GM12878 (cell line): ENCODE measurements around the gene RHOBTB1. TPM values are rescaled to one million over a fixed set of nuclear protein-coding genes. Genes with fewer than 3 reads are reported as not detected.

Source experiments
- ATAC-seq: fragments of 200-7000 bp; cut with Tn5 transposase; 3 replicates; pipeline ENCODE4 v1.9.1; 2020; ENCODE audit warnings: mild to moderate bottlenecking, moderate library complexity
- BruUV-seq: library from RNA; stranded (reverse); fragments of 400-500 nt; replicated peaks from 2 replicates; lab custom pipeline; 2021; lab: Mats Ljungman, UMichigan
- CTCF ChIA-PET: fragments of 300-600 bp; sonication (Branson Sonifier 250); formaldehyde crosslinking; extraction: SDS; loops from one replicate; lab custom pipeline; 2021; ENCODE audit warnings: inconsistent platforms; lab: Yijun Ruan, JAX
- POLR2A ChIA-PET: fragments of 350-600 bp; formaldehyde crosslinking; extraction: SDS; loops from one replicate; lab custom pipeline; 2021; ENCODE audit warnings: inconsistent platforms; lab: Charles Lee
- RAD21 ChIA-PET: fragments of 300-600 bp; sonication (Branson Sonifier 250); formaldehyde crosslinking; loops from one replicate; lab custom pipeline; 2023; ENCODE audit warnings: antibody characterized with exemption; ENCODE audit not compliant: unreplicated experiment; lab: Charles Lee
- SMC1A ChIA-PET: fragments of 300-600 bp; sonication (Branson Sonifier 250); formaldehyde crosslinking; loops from one replicate; lab custom pipeline; 2023; ENCODE audit not compliant: unreplicated experiment, uncharacterized antibody; lab: Charles Lee
- DNase-seq: peaks from one replicate; pipeline ENCODE4 v3.0.0-alpha.2; 2011; ENCODE audit warnings: low read depth, low spot score
- FAIRE-seq: peaks from 3 replicates; lab custom pipeline; 2011; peaks lifted over from hg19 to GRCh38; lab: Jason Lieb, UNC
- H2AFZ ChIP-seq: 2 replicates; pipeline ENCODE4 v1.6.0; 2011; ENCODE audit warnings: low read depth, low read length, control low read depth; ENCODE audit not compliant: control insufficient read depth
- H3K27ac ChIP-seq: 2 replicates; pipeline ENCODE4 v1.5.1; 2011; ENCODE audit warnings: control low read depth; ENCODE audit not compliant: control insufficient read depth, insufficient read depth
- H3K27me3 ChIP-seq, 2 experiments: replicated peaks in 1 of 2; 2 replicates each; pipeline versions ENCODE4 v1.6.0 to v1.6.1; 2011; ENCODE audit warnings: low read length in 1 of 2; ENCODE audit not compliant: control insufficient read depth in 2 of 2, insufficient read depth in 2 of 2
- H3K36me3 ChIP-seq, 2 experiments: 2 replicates each; pipeline ENCODE4 v1.5.1; 2011; ENCODE audit warnings: low read length in 1 of 2; ENCODE audit not compliant: control insufficient read depth in 2 of 2, insufficient read depth in 2 of 2
- H3K4me1 ChIP-seq: 2 replicates; pipeline ENCODE4 v1.6.1; 2011; ENCODE audit warnings: mild to moderate bottlenecking, low read length, moderate library complexity, mixed read lengths; ENCODE audit not compliant: control insufficient read depth, insufficient read depth
- H3K4me2 ChIP-seq: 2 replicates; pipeline ENCODE4 v1.6.0; 2011; ENCODE audit warnings: control low read depth; ENCODE audit not compliant: control insufficient read depth, insufficient read depth
- H3K4me3 ChIP-seq: fragments of 200-600 bp; sonication (generic); 2 replicates; pipeline ENCODE4 v1.5.1; 2016
- H3K79me2 ChIP-seq: 2 replicates; pipeline ENCODE4 v1.6.0; 2011; ENCODE audit warnings: low read length; ENCODE audit not compliant: control insufficient read depth, insufficient read depth
- H3K9ac ChIP-seq: 2 replicates; pipeline ENCODE4 v1.8.0; 2011; ENCODE audit warnings: low read length, control low read depth, mixed read lengths; ENCODE audit not compliant: control insufficient read depth, insufficient read depth
- H3K9me3 ChIP-seq: replicated peaks from 3 replicates; pipeline ENCODE4 v1.5.1; 2011; ENCODE audit warnings: mild to moderate bottlenecking, low read length; ENCODE audit not compliant: control insufficient read depth, insufficient read depth
- H4K20me1 ChIP-seq: 2 replicates; pipeline ENCODE4 v1.6.0; 2011; ENCODE audit not compliant: control insufficient read depth, insufficient read depth
- HCFC1 ChIP-seq: fragments of 150-350 bp; IDR thresholded peaks from 2 replicates; pipeline ENCODE4 v1.6.1; 2014; ENCODE audit warnings: low read length
- KAT2A ChIP-seq: conservative IDR thresholded peaks from 2 replicates; pipeline ENCODE4 v1.6.1; 2011; ENCODE audit warnings: low read depth, low read length; ENCODE audit not compliant: control insufficient read depth
- MLLT1 ChIP-seq: fragments of 450-650 bp; IDR thresholded peaks from 2 replicates; pipeline ENCODE4 v1.6.1; 2016; ENCODE audit warnings: mild to moderate bottlenecking
- MTA3 ChIP-seq: IDR thresholded peaks from 2 replicates; pipeline ENCODE4 v1.6.1; 2012; ENCODE audit warnings: low read length, inconsistent platforms, borderline replicate concordance
- RAD51 ChIP-seq: fragments of 450-650 bp; IDR thresholded peaks from 2 replicates; pipeline ENCODE4 v1.6.1; 2016; ENCODE audit warnings: moderate library complexity, mild to moderate bottlenecking, inconsistent platforms
- WGBS: methylation state at CpG from one replicate; pipeline ENCODE4 v1.1.6; 2016; ENCODE audit warnings: low lambda C conversion rate; ENCODE audit not compliant: insufficient replicate concordance, insufficient coverage; ENCODE audit errors: missing lambda C conversion rate; 5-methylcytosine and 5-hydroxymethylcytosine counted together
- in situ Hi-C: fragments of 300-500 bp; cut with MboI; formaldehyde crosslinking; loops from 9 replicates; pipeline ENCODE4 v1.14.3; 2018; ENCODE audit warnings: mixed read lengths
- intact Hi-C: fragments of 100-400 bp; cut with micrococcal nuclease; formaldehyde crosslinking; loops from one replicate; pipeline ENCODE4 v1.14.2; 2022; ENCODE audit not compliant: unreplicated experiment
- polyA plus RNA-seq, 11 experiments: library from polyadenylated mRNA; depleted of rRNA in 4 of 11; unstranded in 6 of 11; stranded (reverse) in 5 of 11; fragments of >200 nt; fragmentation: Nextera tagmentation in 4 of 11; fragmentation: Illumina TruSeq in 1 of 11; extraction: Ambion mirVana in 4 of 11; extraction: Trizol in 1 of 11; gene quantifications; 1 replicate in 1 of 11; 2 replicates in 10 of 11; pipeline versions ENCODE4 v1.2.1 to v1.2.3, GENCODE V29; 2011 to 2016; ENCODE audit warnings: inconsistent platforms in 2 of 11, missing spikeins in 2 of 11, low read depth in 1 of 11
- total RNA-seq, 4 experiments: library from RNA; depleted of rRNA in 3 of 4; stranded (reverse); fragments of >200 nt in 3 of 4; fragmentation: Illumina TruSeq in 1 of 4; extraction: Trizol in 1 of 4; gene quantifications; 2 replicates each; pipeline versions ENCODE4 v1.2.1 to v1.2.3, GENCODE V29; 2013 to 2021
- TF ChIP-seq, protein P1 (sequence below): fragments of 450-650 bp; IDR thresholded peaks from 2 replicates; pipeline ENCODE4 v1.6.1; 2017; ENCODE audit warnings: mild to moderate bottlenecking

RHOBTB1 gene
- total and polyA plus RNA-seq, 10 of the 15 experiments (the other 5 are each of a cell fraction or from before 2014, with no cell fraction given), result not detected

- no peaks in the 10 kb centered on the region for H3K9me3 ChIP-seq
- peaks cover under 1% of the 10 kb centered on the region; the same call in 1 of the 2 replicates for H3K4me1 ChIP-seq
- no peaks in the 10 kb centered on the region for H3K36me3 ChIP-seq
- no peak for DNase-seq
- BruUV-seq, result no TSS peak
- POLR2A ChIA-PET, result no interaction called here
- H2AFZ ChIP-seq, result no peak overlapping the region
- WGBS, result 48% methylated on average over 5 of the region's 5 CpGs
- H3K27me3 ChIP-seq, result peaks cover 2 to 5% of the 10 kb centered on the region in 2 experiments; a peak in 3 of 4 replicates
- H3K4me3 ChIP-seq, result no peak overlapping the region
- no peak for ATAC-seq
- no peak for TF ChIP-seq MLLT1
- TF ChIP-seq RAD51, result no peak
- TF ChIP-seq KAT2A, result no peak
- no peak for TF ChIP-seq MTA3
- TF ChIP-seq HCFC1, result no peak
- TF ChIP-seq, protein P1, sequence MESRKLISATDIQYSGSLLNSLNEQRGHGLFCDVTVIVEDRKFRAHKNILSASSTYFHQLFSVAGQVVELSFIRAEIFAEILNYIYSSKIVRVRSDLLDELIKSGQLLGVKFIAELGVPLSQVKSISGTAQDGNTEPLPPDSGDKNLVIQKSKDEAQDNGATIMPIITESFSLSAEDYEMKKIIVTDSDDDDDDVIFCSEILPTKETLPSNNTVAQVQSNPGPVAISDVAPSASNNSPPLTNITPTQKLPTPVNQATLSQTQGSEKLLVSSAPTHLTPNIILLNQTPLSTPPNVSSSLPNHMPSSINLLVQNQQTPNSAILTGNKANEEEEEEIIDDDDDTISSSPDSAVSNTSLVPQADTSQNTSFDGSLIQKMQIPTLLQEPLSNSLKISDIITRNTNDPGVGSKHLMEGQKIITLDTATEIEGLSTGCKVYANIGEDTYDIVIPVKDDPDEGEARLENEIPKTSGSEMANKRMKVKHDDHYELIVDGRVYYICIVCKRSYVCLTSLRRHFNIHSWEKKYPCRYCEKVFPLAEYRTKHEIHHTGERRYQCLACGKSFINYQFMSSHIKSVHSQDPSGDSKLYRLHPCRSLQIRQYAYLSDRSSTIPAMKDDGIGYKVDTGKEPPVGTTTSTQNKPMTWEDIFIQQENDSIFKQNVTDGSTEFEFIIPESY, result no peak
- H3K27ac ChIP-seq, result no peak overlapping the region
- no peaks in the 10 kb centered on the region for H4K20me1 ChIP-seq
- SMC1A ChIA-PET, result interaction anchor here (1.0 kb wide), 1 partner anchor 44 kb away, joined by 3 read pairs; no protein-coding TSS in a partner anchor
- CTCF ChIA-PET, result no interaction called here
- H3K9ac ChIP-seq, result no peak overlapping the region
- FAIRE-seq, result no peak
- RAD21 ChIA-PET, result no interaction called here
- intact Hi-C loops (no loop called here), in situ Hi-C loops (no loop called here)
- H3K4me2 ChIP-seq, result no peak overlapping the region
- H3K79me2 ChIP-seq, result no peaks in the 10 kb centered on the region
These were observed 6.0 kb downstream of the RHOBTB1 start for GRCh38 chr10:60937784-60938654.
